Mammary epithelial cell (primary cell): ENCODE measurements around the gene TCF7L1.

Source experiments
- CTCF ChIP-seq, 2 donors: IDR thresholded peaks in 1 of 2; conservative IDR thresholded peaks in 1 of 2; 2 replicates each; pipeline ENCODE4 v1.5.1; 2011 to 2012; ENCODE audit warnings: inconsistent platforms in 2 of 2, low read length in 2 of 2, mild to moderate bottlenecking in 2 of 2, control low read depth in 1 of 2, low read depth in 1 of 2; ENCODE audit not compliant: insufficient read depth in 1 of 2; ENCODE audit errors: extremely low read depth in 1 of 2
- EZH2 ChIP-seq: IDR thresholded peaks from 2 replicates; pipeline ENCODE4 v1.6.1; 2012; ENCODE audit warnings: low read length, inconsistent platforms, borderline replicate concordance

DNA sequence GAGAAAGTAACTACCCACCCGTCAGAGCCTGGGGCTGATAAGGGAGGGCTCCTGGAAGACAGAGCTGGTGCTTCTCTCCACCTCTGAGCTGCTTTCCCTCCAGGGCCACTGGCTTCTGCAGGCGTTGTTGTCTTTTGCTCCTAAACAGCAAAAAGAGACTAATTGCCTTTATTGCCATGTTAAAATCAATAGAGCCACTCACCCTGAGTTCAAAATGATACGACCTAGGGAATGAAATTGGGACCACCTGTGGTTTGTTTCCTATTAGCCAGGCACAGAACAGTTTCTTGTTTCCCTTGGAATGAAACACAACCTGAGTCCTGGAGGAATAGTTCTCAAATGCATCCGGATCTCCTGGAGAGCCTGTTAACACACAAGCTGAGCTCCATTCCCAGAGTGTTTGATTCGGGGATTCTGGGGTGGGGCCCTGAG, 45.8 kb downstream of the TCF7L1 start:
- TF ChIP-seq CTCF (conservative IDR thresholded peaks at IDR 0.05 in 1 of 2, IDR thresholded peaks at IDR 0.05 in 1 of 2; ENCODE audit: extremely low read depth in 1 of 2, insufficient read depth in 1 of 2, low read depth in 1 of 2, low read length in 2 of 2) (no peak), EZH2 (no peak)
